ENCODE results near the gene CTNND2. TPM values are rescaled to one million over a fixed set of nuclear protein-coding genes. Genes with fewer than 3 reads are reported as not detected.
"Not testable (repeated sequence)": the region's sequence is repeated elsewhere in the genome, so short reads cannot be mapped to it uniquely, and the experiment has no call there.

CTNND2 gene
- total RNA-seq, 4 donors from 2014 or later = 0.22 to 2.8 (median 0.39) TPM

DNA sequence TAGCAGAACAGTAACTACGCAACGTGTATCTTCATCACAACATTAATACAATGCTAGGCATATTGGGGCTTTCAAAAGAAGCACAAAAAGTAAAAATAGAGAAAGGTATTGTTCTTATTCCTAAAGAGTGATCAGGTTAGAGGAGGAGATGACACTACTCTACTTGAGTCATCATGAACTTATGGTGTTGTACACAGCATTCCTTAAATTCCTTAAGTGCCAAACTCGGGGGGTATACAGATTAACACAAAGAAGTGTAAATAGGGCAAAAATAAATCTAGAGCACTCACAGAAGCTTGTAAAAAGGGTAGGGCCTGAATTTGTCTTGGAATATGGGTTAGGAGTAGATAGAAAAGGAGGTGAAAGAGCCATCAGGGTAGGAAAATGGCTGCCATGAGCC lies 835.2 kb downstream of the CTNND2 start:
- Histone ChIP-seq H3K27ac (no peak overlapping the region), H3K4me1 (no peaks in the 10 kb centered on the region), H3K27me3 (no peaks in the 10 kb centered on the region), H3K4me3 (replicated peaks in 1 of 3) (no peak overlapping the region), H3K36me3 (no peaks in the 10 kb centered on the region), H3K9me3 (no peaks in the 10 kb centered on the region)
- DNase-seq = no peak
- TF ChIP-seq POLR2A (IDR thresholded peaks at IDR 0.05) = no peak
- TF ChIP-seq, protein P1, sequence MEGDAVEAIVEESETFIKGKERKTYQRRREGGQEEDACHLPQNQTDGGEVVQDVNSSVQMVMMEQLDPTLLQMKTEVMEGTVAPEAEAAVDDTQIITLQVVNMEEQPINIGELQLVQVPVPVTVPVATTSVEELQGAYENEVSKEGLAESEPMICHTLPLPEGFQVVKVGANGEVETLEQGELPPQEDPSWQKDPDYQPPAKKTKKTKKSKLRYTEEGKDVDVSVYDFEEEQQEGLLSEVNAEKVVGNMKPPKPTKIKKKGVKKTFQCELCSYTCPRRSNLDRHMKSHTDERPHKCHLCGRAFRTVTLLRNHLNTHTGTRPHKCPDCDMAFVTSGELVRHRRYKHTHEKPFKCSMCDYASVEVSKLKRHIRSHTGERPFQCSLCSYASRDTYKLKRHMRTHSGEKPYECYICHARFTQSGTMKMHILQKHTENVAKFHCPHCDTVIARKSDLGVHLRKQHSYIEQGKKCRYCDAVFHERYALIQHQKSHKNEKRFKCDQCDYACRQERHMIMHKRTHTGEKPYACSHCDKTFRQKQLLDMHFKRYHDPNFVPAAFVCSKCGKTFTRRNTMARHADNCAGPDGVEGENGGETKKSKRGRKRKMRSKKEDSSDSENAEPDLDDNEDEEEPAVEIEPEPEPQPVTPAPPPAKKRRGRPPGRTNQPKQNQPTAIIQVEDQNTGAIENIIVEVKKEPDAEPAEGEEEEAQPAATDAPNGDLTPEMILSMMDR (IDR thresholded peaks at IDR 0.05) = no peak
- 69 to 82% methylated on average over 3 of the region's 3 CpGs for WGBS, 2 donors
- intact Hi-C loops (cut with DNase I) = no loop called here

DNA sequence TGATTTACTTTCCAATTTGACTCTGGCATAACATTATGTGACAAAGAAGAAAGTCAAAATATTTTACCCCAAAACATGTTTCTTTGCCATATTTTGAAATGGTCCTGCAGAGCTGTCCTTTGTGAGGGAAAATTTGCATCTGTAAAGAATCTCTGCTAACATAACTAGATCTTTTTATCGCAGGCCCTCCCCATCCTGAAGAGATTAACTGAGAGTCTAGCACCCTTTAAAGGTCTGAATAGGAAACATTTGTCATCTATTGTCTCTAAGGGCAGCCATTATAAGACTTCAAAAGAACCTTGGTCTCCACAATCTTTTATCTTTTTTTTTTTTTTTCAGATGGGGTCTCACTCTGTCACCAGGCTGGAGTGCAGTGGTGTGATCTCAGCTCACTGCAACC lies 838.5 kb downstream of the CTNND2 start:
- H3K9me3 ChIP-seq; H3K4me1 ChIP-seq; H3K27me3 ChIP-seq; DNase-seq; H3K36me3 ChIP-seq; intact Hi-C loops (cut with DNase I); H3K27ac ChIP-seq; H3K4me3 ChIP-seq (replicated peaks in 1 of 3): not testable (repeated sequence)
- WGBS, 2 donors = 97 to 98% methylated on average over 1 of the region's 1 CpG

DNA sequence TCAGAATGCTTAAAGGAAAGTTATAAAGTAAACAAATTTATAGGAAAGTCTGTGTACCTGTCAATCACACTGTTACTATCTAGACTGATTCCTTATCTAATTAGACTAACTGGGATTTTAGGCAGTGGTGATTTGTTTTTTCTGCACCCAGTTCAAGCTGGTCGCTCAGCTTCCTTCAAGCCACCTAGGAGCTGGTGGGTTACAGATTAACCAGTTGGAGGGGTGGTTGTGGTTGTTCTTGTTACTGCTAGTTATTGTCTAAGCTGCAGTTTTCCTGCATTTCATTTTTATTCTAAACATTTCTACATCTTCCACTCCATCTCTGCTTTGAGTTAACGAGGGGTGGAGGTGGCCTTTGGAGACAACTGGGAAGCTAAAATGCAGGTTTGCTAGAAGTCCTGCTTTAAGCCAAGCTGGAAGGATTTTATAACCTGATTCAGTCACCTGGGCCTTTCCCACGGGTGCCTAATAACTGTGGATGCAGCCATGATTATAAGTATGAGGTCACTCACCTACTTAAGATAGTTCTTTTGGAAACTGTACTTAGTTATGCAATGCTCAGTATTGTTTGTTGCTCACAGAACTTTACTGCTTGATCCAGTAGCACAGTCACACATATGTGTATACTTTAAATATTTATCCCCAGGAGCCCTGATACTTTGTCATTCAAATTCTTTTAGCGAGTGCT lies 839.3 kb downstream of the CTNND2 start:
- intact Hi-C loops (cut with DNase I) = no loop called here
- TF ChIP-seq, protein P1 (IDR thresholded peaks at IDR 0.05) = no peak
- no peak for TF ChIP-seq POLR2A (IDR thresholded peaks at IDR 0.05)
- no peaks in the 10 kb centered on the region for H3K4me1 ChIP-seq
- H3K4me3 ChIP-seq (replicated peaks in 1 of 3) = no peak overlapping the region
- H3K36me3 ChIP-seq = no peaks in the 10 kb centered on the region
- no peak for DNase-seq
- H3K9me3 ChIP-seq = no peaks in the 10 kb centered on the region
- no peaks in the 10 kb centered on the region for H3K27me3 ChIP-seq
- no peak overlapping the region for H3K27ac ChIP-seq
- WGBS, 2 donors = 78 to 90% methylated on average over 4 of the region's 4 CpGs

DNA sequence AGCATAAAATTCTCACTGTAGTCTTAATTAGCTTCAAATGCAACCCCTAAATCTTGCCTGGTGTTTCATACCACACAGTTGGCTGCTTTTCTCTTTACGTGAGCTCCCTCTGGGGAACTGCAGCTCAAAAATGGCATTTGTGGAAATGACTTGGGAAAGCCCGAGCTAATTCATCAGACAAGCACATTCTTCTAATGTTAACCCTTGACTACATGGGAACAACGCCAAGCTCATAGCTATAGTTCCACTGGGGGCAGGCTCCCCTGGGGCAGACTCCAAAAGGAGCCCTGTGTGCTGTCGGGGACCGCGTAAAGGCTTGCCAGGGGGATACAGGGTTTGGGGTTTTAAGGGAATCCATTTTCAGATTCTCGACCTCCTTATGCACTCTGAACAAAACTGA lies 841.8 kb downstream of the CTNND2 start:
- Histone ChIP-seq H3K4me3 (replicated peaks in 1 of 3) (no peak overlapping the region), H3K9me3 (no peaks in the 10 kb centered on the region), H3K27ac (no peak overlapping the region), H3K36me3 (no peaks in the 10 kb centered on the region), H3K27me3 (no peaks in the 10 kb centered on the region), H3K4me1 (no peaks in the 10 kb centered on the region)
- intact Hi-C loops (cut with DNase I) = no loop called here
- WGBS, 2 donors = 40 to 58% methylated on average over 7 of the region's 7 CpGs
- DNase-seq = no peak
- no peak for TF ChIP-seq POLR2A (IDR thresholded peaks at IDR 0.05)
- TF ChIP-seq, protein P1 (IDR thresholded peaks at IDR 0.05) = no peak

DNA sequence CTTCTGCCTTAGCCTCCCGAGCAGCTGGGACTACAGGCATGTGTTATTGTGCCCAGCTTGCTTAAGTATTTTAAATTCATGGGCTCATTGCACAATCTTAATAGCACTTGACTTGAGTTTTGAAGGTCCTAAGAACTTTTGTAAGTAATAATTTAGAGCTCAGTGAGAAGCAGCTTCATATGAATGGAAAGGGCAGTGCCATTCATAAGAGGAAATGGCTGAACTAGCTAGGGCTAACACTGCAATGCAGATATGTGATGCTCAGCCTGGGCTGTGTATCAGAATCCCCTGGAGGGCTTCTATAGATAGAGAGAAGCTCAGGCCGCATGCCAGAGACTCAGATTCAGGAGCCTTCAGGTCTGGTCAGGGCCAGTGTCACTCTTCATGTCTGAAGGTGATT lies 847.7 kb downstream of the CTNND2 start:
- intact Hi-C loops (cut with DNase I) = no loop called here
- no peaks in the 10 kb centered on the region for H3K36me3 ChIP-seq
- no peak overlapping the region for H3K27ac ChIP-seq
- TF ChIP-seq, protein P1 (IDR thresholded peaks at IDR 0.05) = no peak
- no peak for TF ChIP-seq POLR2A (IDR thresholded peaks at IDR 0.05)
- H3K9me3 ChIP-seq = no peaks in the 10 kb centered on the region
- no peaks in the 10 kb centered on the region for H3K4me1 ChIP-seq
- DNase-seq = no peak
- no peaks in the 10 kb centered on the region for H3K27me3 ChIP-seq
- no peak overlapping the region for H3K4me3 ChIP-seq (replicated peaks in 1 of 3)
- WGBS, 2 donors = 65 to 84% methylated on average over 2 of the region's 2 CpGs

All from thyroid gland (tissue), 4 donors.